ENCODE results near the gene EYS.

- no peak for TF ChIP-seq CTCF (conservative IDR thresholded peaks at IDR 0.05; ENCODE audit: low read length)
- TF ChIP-seq EZH2phosphoT487 (IDR thresholded peaks at IDR 0.05; ENCODE audit: borderline replicate concordance): no peak
Observed at GRCh38 chr6:65700561-65700960, 6.5 kb downstream of the EYS start.

Data from Loucy (cell line).